ENCODE data around the gene PATL1. TPM values are rescaled to one million over a fixed set of nuclear protein-coding genes. Genes with fewer than 3 reads are reported as not detected.

The PATL1 gene
- total RNA-seq (10 to 100 TPM; 23.1 to 29.3 TPM), polyA plus RNA-seq (10 to 100 TPM; 12.8 to 28.8 TPM)
- long read RNA-seq, donor 1, full-length matches to known transcripts = 4 of 4 reads
- long read RNA-seq, donor 1, partial matches to known transcripts = 0 of 4 reads
- long read RNA-seq, donor 1, other reads (novel, unspliced or antisense) = 0 of 4 reads
- long read RNA-seq, donor 2 = 0 reads
- long read RNA-seq, donor 3, full-length matches to known transcripts = 1 of 1 reads
- long read RNA-seq, donor 3, partial matches to known transcripts = 0 of 1 reads
- long read RNA-seq, donor 3, other reads (novel, unspliced or antisense) = 0 of 1 reads
- long read RNA-seq, donor 4, partial matches to known transcripts = 6 of 6 reads
- long read RNA-seq, donor 4, other reads (novel, unspliced or antisense) = 0 of 6 reads
- long read RNA-seq, donor 5, full-length matches to known transcripts = 1 of 38 reads
- long read RNA-seq, donor 5, partial matches to known transcripts = 37 of 38 reads
- long read RNA-seq, donor 5, other reads (novel, unspliced or antisense) = 0 of 38 reads

- peaks cover 4 to 21% (median 8%) of the 10 kb centered on the region in 4 donors for H3K36me3 ChIP-seq (ENCODE audit: control insufficient read depth in 4 of 4, insufficient read depth in 4 of 4, low read length in 4 of 4)
Observed at GRCh38 chr11:59668950-59669610, at the start of gene PATL1. Gene PATL1, minus strand, starts transcription at chr11:59669037. Its CDS starts 142 bp downstream, at chr11:59668895.

GRCh38 chr11:59716051-59716450 is 47.2 kb upstream of the PATL1 start:
- H3K4me3 ChIP-seq = no peak overlapping the region
- no peaks in the 10 kb centered on the region for H3K9me3 ChIP-seq (ENCODE audit: control insufficient read depth in 4 of 4, insufficient read depth in 3 of 4, low read length in 3 of 4)
- no peak overlapping the region for H3K27ac ChIP-seq (ENCODE audit: low read depth in 1 of 2, low read length in 1 of 2)
- 54 to 64% methylated on average over 3 of the region's 3 CpGs for WGBS, 2 donors
- no peak overlapping the region for H3K9ac ChIP-seq (ENCODE audit: insufficient read depth in 1 of 2, low read length in 2 of 2)
- no peaks in the 10 kb centered on the region for H3K36me3 ChIP-seq (ENCODE audit: control insufficient read depth in 4 of 4, insufficient read depth in 4 of 4, low read length in 4 of 4)
- no peak for TF ChIP-seq CTCF (IDR thresholded peaks at IDR 0.05; ENCODE audit: control extremely low read depth, extremely low read depth)
- no peaks in the 10 kb centered on the region for H3K27me3 ChIP-seq (ENCODE audit: control insufficient read depth in 3 of 3, insufficient read depth in 3 of 3, low read length in 2 of 3)
- no peak for ATAC-seq (ENCODE audit: insufficient read depth, low FRiP score)
- no peak for DNase-seq
- no peaks in the 10 kb centered on the region for H3K4me1 ChIP-seq (ENCODE audit: control insufficient read depth in 5 of 5, insufficient read depth in 5 of 5, low read length in 5 of 5)

More at GRCh38 chr11:59668950-59669610, at the start of gene PATL1:
- Histone ChIP-seq H3K9ac (ENCODE audit: insufficient read depth in 1 of 2, low read length in 2 of 2) (peak within 1 kb of the TSS; percentile 87 to 97), H3K9me3 (ENCODE audit: control insufficient read depth in 4 of 4, insufficient read depth in 3 of 4, low read length in 3 of 4) (no peaks in the 10 kb centered on the region), H3K4me3 (peak within 1 kb of the TSS; percentile 82), H3K4me1 (ENCODE audit: control insufficient read depth in 5 of 5, insufficient read depth in 5 of 5, low read length in 5 of 5) (peaks cover 0 to 20% (median 7%) of the 10 kb centered on the region in 5 donors), H3K27me3 (ENCODE audit: control insufficient read depth in 3 of 3, insufficient read depth in 3 of 3, low read length in 2 of 3) (no peaks in the 10 kb centered on the region), H3K27ac (ENCODE audit: low read depth in 1 of 2, low read length in 1 of 2) (peak within 1 kb of the TSS; percentile 96 to 98)
- DNase-seq (peak; percentile 99 to 100 (median 99)), ATAC-seq (ENCODE audit: insufficient read depth, low FRiP score) (peak; percentile 92)
- 0% methylated on average over 48 to 68 of the region's 68 CpGs for WGBS, 2 donors
- no peak for TF ChIP-seq CTCF (IDR thresholded peaks at IDR 0.05; ENCODE audit: control extremely low read depth, extremely low read depth)

GRCh38 chr11:59713745-59714144 is 44.9 kb upstream of the PATL1 start, which contains the start of gene OR10V1:
Gene OR10V1, minus strand, starts transcription at chr11:59713845. Its CDS starts 0 bp downstream, at chr11:59713845.
- no peak for TF ChIP-seq CTCF (IDR thresholded peaks at IDR 0.05; ENCODE audit: control extremely low read depth, extremely low read depth)
- WGBS, 2 donors = 94 to 96% methylated on average over 2 of the region's 2 CpGs
- Histone ChIP-seq H3K4me1 (ENCODE audit: control insufficient read depth in 5 of 5, insufficient read depth in 5 of 5, low read length in 5 of 5) (no peaks in the 10 kb centered on the region), H3K4me3 (no peak within 1 kb of the TSS), H3K9ac (ENCODE audit: insufficient read depth in 1 of 2, low read length in 2 of 2) (no peak within 1 kb of the TSS), H3K27me3 (ENCODE audit: control insufficient read depth in 3 of 3, insufficient read depth in 3 of 3, low read length in 2 of 3) (no peaks in the 10 kb centered on the region), H3K36me3 (ENCODE audit: control insufficient read depth in 4 of 4, insufficient read depth in 4 of 4, low read length in 4 of 4) (no peaks in the 10 kb centered on the region), H3K27ac (ENCODE audit: low read depth in 1 of 2, low read length in 1 of 2) (no peak within 1 kb of the TSS), H3K9me3 (ENCODE audit: control insufficient read depth in 4 of 4, insufficient read depth in 3 of 4, low read length in 3 of 4) (no peaks in the 10 kb centered on the region)
- no peak for ATAC-seq (ENCODE audit: insufficient read depth, low FRiP score)
- no peak for DNase-seq
